GM19452 (cell line): ENCODE results near the gene TMEM150C.

Source experiments
- ATAC-seq: cut with Tn5 transposase; IDR thresholded peaks from one replicate; pipeline ENCODE4 v1.9.1; 2021; ENCODE audit not compliant: unreplicated experiment

TMEM150C gene

DNA sequence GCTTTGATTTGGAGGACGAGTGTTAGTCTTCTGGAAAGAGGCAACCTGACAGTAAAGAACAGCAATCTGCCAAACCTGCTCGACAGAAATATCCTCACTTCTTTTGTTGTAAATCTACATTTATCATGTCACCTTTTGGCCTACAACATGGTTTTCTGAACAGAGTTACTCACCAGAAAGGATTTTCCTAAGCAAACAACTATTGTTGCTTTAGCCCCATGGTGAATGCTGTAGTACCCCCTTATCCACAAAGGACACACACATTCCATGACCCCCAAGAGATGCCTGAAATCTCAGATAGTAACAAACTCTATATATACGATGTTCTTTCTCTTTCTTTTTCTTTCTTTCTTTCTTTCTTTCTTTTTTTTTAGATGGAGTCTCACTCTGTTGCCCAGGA is 42.7 kb downstream of the TMEM150C start:
- no peak for ATAC-seq

DNA sequence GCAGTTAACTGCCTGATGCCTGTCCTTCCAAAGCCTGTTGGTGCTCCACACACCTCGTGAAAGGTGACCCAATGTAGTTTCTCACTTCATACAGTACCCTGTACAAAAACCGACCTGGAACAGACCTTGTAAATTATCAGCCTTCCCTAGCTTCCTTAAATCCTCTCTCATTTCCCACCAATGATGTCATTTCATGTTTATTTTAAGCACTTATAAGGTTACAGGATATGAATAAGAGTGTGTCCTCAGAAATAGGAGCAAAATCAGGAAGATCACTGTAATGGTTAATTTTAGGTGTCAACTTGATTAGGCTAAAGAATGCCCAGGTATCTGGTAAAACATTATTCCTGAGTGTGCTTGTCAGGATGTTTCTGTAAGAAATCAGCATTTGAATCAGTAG is 44.7 kb downstream of the TMEM150C start:
- ATAC-seq: no peak

DNA sequence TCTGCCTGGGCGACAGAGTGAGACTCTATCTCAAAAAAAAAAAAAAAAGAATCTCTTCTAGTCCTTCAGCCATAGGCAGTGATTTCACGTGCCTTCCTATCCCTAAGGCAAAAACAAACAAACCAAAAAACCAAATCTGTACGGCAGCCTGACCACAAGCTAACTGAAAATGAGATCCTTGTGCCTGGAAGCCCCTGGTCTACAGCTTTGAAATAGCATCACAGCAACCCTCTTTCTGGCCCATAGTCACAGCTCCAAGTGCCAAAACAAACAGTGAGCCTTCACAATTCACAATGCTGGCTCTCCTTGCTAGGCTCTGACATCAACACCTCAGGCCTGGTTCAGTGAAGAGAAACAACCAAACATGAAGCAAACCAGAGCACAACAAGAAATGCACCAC is 46.1 kb downstream of the TMEM150C start:
- ATAC-seq: no peak

DNA sequence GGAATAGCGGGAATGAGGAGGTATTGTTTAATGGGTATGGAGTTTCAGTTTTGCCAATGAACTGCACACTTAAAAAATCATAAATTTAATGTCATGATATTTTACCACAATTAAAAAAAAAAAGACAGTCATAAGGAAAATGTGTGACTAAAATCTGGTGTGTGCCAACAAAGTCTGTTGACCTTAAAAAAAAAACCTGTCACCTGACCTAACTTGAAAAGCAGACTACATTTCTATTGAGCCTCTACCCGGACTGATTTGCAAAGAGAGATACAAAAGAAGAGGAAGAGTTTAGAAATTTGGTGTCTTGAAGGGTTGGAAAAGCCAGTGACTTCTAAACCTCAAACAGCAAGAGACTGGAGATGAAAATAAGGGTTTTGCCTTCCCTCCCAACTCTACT is 48.4 kb downstream of the TMEM150C start:
- no peak for ATAC-seq

DNA sequence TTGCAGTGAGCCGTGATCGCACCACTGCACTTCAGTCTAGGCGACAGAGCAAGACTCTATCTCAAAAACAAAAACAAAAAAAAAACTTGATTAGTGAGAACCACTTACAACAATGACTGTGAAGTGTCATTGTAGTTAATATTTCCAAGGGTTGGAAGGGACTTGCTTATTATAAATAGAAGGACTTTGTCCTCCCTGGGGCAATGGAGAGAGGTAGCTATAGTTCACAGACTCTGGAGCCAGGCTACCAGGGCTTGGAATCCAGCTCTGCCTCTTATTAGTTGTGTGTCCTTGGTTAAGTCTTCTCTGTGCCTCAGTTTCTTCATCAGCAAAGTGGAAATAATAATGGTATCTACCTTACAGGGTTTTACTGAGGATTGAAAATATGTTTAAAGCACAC is 51.6 kb downstream of the TMEM150C start:
- ATAC-seq: no peak

DNA sequence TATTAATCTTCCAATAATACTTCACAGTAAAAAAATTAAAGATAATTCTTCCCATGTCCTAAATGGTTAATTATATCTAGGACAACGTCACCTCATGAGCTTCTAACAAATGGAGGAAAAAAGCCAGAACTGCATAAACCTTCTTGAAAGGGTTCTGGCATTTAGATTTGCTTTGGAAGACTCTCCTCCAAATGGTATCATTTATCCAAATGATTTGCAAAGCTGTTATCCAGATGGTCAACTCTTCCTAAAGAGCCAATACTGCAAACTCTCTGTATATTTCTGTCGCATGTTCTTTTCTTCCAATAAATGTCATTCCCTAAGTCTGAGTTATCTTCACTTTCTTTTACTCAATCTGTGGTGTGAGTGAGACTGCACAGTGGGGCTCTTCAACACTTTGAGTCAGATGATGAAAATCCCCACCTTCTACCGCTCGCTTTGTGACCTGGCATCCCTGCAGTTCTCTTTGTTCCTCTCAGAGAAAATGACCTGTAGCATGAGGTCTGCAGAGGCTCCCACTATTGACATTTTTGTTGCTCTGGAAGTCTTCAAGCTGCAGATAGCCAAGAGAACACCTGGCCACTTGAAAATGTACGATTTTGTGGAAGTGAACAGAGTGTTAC is 52.9 kb downstream of the TMEM150C start:
- ATAC-seq: no peak

DNA sequence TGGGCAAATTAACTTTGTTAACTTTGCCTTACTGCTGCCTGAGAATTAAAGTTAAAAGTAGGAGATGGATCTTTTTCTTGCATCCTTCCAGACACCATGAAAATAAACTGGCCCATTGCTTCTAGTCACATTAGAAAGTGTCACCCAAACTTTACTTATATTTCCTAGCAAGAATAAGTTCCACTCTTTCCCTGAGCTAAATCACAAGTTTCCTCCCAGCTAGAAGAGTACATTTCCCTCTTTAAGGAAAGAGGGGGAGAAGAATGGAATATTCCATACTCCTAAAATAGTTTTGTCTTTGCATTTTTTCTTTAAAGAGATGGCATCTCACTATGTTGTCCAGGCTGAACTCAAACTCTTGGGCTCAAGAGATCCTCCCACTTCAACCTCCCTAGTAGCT is 53.8 kb downstream of the TMEM150C start:
- no peak for ATAC-seq

DNA sequence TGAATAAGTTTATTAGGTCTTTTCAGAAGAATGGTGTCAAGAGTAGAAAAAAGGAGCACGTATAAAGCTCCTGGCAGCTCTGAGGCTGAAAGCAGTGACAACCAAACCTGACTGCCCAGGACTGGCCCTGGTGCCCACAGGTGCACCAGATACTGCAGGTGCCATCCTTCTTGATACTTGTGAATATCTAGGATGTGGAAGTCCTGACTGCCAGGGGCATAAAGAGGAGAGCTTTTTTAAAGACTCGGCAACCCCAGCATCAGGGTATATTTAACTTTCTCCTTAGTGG is 60.7 kb downstream of the TMEM150C start:
- no peak for ATAC-seq

DNA sequence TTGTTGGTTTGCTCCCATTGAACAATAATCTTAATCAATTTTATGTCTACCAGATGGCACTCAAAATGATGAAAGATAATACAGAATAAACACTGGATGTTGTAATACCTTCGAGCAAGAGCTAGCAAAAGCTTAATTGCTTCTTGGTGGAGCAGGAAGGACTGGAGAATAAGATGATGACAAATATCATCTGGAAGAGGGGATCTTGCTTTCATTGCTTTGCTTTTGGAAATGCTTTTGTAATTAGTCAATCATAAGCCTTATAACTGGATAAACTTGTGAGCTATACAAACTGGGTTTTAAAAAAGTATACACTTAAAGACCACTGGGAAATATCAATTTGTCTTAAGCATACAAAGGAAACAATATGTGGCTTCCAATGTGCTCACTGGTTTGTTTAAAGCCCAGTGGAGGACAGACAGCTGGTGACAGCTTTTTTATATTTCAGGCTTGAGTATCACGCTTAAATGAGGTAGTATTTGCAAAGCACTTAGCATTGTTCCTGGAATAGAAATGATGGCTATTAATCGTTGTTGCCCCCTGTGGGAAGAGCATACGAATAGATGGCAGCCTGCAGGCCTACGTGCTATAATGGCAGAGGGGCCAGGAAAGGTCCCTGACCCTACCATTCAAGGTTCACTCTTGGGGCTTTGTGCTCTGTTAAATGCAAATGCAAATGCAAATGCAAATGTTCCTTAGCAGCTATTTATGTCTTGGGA is 61.2 kb downstream of the TMEM150C start:
- ATAC-seq: no peak

DNA sequence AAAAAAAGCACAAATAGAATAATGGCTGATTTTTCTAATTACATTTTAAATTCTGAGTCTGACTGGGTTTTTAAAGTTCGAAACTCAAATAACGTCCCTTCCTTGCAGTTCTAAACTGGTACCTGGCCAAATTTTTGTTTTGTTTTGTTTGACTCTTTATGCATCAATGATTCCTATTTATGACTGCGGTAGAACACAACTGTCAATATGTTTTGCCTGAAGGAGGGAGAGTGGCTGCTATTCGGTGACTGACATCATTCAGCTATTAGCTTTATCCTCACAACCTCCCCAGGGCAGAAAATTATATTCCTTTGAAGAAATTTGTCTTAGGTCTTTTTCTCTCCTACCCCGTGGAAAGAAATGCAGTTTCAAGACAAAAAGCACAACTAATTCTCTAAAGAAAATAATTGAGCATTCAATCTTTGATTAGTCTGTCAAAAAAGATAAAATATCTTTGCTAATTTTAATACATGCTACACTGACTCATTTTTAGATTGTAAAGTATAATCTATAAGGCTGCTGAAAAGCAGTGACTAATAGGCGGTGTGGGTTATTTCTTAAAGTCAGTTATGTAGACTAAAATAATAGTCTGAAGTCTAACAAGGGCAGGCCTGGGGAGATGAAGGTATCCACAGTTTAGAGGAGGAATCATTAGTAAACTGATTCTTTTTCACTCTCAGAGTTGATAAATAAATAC is 61.9 kb downstream of the TMEM150C start:
- no peak for ATAC-seq

DNA sequence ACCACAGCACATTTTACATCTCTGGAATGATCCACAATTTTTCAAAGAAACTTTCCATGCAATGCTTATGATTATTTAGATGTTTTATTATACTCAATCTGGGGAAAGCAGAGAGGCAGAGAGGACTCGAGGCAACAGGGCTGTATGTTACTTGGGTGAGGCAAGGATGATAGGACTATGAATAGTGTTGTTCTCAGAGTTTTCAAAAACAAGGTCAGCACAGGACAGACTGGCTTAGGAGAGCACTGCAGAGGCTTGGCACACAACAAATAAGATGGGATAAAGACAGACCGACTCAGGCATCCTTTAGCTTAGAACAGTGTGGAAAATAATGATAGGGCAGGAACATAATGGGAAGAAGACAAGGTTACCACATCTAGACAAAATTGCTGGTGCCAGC is 65.4 kb downstream of the TMEM150C start:
- ATAC-seq: no peak

DNA sequence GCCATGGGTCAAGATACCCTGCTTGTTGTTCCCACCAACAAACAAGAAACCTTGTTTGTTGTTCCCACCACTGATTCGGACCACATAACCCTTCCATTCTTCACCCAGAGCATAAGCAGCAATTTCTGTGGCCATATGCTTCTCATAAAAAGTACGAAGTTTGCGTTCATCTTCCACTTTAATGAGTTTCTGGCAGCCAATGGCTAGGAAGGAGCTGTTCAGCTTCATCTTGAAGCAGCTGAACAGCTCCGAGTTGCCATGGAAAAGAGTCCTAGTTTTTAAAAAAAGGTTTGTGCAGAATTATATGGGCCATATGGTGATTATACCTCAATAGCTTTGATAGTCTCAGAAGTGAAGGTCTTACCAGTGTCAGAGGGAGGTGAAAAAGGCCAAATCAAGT is 66.1 kb downstream of the TMEM150C start:
- no peak for ATAC-seq

DNA sequence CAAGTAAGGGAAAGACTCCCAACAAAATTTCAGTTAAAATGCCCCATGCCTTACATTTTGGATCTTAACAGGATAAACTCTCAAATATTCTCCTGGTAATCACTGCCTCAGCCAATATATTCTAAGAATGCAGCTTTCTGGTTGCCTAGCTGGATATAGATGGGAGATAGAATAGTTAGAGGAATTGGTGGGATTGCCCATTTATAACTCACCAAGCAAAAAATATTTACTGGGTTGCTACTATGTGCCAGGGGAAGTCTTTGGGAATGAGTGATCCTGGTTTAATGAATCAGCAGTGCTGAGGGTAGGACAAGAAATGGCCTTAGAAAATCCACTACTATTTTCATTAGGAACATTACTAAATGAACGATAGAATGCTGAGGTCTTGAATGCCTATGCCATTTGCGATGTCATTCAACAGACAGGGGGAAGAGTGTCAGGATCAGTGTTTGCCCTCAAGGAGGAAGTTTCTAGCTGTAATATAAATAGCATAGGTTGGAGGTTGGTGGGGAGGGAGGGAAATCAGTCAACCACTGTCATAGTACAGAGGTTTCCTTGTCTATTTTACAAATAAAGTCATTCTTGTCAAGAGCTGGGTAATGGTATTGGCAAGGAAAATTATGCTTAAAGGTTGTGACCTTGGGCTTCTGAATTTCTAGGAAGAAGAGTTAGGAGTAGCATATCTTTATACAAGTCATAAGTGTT is 67.9 kb downstream of the TMEM150C start:
- no peak for ATAC-seq

DNA sequence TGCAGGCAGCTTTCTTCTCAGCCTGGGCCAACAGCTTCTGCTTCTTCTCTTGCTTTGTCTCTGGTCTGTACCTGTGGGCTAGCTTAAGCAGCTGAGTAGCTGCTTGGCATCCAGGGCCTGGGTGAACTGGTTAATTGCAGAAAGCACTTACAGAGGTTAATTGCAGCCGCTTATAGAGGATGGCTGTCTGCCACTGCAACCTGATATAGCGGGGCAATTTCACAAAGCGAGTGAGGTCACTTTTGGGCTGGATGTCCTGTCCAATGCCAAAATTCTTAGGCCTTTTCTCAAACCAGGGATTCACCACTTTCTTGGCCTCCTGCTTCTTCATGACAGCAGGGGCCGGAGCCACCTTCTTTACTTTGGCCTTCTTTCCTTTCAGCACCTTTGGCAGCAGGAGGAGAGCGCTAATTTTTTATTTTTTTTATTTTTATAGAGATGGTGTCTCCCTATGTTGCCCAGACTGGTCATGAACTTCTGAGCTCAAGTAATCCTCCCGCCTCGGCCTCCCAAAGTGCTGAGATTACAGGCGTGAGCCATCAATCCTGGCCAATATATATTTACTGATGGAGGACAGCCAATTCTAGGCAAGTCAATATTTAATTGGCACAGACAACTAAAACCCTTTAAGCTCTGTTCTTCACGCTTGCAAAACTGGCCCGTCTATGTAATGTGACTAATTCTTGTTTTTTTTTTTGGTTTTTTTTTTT is 70.4 kb downstream of the TMEM150C start:
- ATAC-seq: no peak

DNA sequence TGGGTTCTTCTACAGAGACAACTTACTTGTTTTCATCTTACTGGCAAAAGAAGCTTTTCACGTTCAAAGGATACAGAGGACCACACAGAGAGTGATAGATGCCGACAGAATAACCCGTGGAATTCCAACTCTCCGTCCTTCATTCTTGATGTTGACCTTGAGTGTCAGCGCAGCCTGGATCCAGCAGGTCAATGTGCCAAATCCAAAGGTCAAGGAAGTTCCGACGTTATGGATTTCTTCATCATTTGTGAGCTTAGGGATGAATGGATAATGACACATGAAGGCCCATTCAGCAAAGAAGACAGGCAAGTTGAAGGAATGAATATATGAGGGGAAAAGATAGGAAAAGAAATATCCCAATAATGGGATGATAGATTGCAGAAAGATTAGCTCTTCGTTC is 71.8 kb downstream of the TMEM150C start:
- ATAC-seq: no peak

DNA sequence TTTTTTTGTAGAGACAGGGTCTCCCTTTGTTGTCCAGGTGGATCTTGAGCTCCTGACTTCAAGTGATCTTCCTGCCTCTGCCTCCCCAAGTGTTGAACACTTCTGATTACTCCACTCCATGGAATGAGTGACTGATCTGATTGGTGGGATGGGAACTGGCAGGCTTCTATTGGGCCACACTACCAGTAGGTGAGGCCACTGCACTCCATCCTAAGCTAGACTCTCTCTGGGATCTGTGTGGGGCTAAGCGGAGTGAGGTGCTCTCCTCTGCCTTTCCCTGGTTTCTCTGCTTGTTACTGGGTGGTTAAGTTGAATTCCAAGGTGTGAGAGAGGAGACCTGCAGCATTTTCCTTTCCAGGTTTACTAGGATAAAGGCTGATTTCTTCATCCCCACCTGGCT is 72.7 kb downstream of the TMEM150C start:
- ATAC-seq: no peak

DNA sequence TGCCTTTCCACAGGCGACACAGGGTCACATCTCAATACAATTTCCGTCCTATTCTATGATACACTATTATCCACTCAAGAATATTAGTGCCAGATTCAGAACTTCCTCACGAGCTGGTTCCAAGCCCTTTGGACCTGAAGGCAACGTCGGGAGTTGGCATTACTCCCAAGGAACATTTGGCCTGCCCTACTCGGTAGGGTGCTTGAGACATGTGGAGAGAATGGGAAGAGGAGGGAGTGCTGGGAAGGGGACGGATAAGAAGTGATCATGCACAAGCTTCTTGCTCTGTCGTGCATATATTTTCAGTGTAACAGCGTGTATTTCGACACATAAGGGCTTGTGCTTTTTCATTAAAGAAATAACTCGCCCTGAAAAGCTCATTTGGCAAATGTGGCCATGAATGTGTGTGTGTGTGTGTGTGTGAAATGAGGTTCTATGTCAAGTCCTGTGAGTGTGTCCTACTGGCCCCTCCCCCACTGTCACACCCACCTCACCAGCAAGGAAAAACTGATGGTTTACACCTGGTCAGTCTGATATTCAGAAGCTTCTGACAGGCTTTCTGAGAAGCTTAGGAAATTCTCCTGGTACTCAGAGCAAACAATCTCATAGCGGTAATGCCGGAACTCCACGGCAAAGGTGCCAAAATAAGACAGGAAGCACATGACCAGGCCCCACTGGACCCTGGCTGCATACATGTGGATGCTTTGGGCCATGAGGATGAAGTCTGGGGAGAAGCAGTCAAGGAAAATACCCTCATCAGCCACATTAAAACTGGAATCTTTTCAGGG is 76.6 kb downstream of the TMEM150C start:
- ATAC-seq: no peak

DNA sequence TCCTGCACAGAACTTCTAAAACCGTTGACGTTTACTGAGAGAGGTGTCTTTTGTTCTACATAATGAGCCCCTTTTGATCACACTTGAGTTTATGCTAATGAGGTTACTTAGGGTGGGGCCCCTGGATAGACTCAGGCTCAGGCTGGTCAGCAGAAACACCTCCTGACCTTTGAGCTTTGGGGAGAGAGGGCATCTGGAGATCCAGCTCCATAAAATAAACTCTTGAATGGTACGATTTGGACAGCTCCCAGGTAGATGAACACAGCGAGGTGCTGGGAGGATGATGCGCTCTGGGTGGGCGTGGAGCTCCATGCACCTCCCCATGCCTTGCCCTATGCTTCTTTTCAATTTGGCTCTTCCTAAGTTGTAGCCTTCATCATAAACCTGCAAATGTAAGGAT is 79.4 kb downstream of the TMEM150C start:
- ATAC-seq: no peak

DNA sequence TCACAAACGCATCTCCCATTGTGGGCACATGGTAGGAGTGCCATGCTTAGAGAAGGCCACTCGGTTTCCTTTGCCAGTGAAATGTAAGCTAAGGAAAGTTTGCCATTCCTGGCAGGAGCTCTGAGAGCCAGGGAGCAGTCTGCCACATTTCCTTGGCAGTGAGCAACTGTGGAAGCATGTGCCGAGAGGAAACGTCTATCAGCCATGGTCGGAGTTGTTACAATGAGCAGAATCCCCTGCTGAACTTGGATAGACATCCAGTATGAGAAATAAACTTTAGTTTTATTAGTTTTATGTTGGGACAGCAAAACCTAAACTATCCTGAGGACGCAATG is 80.3 kb downstream of the TMEM150C start:
- no peak for ATAC-seq

DNA sequence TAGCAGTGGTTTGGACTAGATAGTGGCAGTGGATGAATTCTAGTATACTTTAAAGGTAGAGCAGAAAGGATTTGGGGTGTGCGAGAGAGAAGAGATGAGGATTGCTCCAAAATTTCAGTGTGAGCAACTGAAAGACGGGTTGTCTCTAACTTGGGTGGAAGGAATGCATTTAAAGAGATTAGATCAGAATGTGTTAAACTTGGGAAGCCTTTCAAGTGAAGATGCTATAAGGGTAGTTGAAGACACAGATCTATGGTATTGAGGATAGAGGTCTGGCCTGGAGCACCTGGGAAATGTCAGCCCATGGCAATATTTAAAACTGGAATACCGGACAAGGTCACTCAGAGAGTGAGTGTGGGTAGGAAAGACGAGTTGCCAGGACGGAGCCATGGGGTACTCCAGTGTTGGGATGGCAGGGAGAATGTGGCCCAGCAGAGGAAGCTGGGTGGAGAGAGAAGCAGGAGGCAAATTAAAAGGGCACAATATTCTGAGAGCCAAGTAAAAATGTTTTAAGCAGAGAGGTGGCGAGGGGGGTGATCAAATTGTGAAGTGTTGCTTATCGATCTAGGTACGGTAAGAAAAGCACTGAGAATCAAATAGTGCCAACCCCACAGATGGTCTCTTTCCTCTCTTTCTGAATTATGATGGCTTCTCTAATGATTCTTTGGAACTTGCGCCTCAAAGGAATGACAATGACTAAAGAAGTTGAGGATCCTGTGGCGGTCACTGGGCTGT is 80.8 kb downstream of the TMEM150C start:
- ATAC-seq: no peak
